Spleen (tissue), 7 donors: ENCODE results near the gene LPCAT1.

Experiments
- POLR2A ChIP-seq, 3 donors: fragments of 450-650 bp; IDR thresholded peaks; one replicate each; pipeline ENCODE4 v1.5.1; 2017; ENCODE audit warnings: antibody characterized with exemption in 3 of 3, mild to moderate bottlenecking in 1 of 3
- POLR2AphosphoS5 ChIP-seq, 3 donors: sonication (generic); formaldehyde crosslinking; IDR thresholded peaks; one replicate each; pipeline ENCODE4 v1.5.1; 2017; ENCODE audit warnings: antibody characterized with exemption in 3 of 3
- TF ChIP-seq, protein P1 (sequence below), 11 experiments: fragments of 200-600 bp in 7 of 11; fragments of 450-650 bp in 4 of 11; sonication (generic) in 4 of 11; IDR thresholded peaks in 8 of 11; conservative IDR thresholded peaks in 3 of 11; 1 replicate in 7 of 11; 2 replicates in 4 of 11; pipeline versions ENCODE4 v1.4.0 to v1.8.0; 2016 to 2021; ENCODE audit warnings: antibody characterized with exemption in 11 of 11, inconsistent platforms in 4 of 11, mild to moderate bottlenecking in 1 of 11
- donor health status: DM: no; HTN: no; CAD: no; lungs with moderate emphysema.
- donor health status: DM: no; HTN: no; CAD: no.
- donor health status: DM: no; HTN: no; CAD: no.

DNA sequence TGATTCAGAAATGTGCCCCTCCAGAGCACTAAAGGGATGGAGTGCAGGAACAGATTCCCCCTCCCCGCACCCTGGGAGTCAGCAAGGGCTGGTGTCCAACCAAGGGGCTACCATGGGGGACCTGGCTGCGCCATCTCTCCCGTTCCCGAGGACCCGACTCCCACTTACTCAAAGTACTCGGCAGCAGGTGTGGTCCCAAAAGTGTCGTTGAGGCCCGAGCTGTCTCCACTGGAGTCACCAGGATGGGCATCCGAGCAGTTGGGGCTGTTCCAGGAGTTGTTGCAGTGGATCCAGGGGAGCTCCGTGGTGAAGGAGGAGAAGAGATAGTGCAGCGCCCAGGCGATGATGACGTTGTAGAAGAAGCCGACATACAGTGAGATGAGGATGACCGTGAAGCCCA is 91.5 kb downstream of the LPCAT1 start:
- TF ChIP-seq, protein P1, sequence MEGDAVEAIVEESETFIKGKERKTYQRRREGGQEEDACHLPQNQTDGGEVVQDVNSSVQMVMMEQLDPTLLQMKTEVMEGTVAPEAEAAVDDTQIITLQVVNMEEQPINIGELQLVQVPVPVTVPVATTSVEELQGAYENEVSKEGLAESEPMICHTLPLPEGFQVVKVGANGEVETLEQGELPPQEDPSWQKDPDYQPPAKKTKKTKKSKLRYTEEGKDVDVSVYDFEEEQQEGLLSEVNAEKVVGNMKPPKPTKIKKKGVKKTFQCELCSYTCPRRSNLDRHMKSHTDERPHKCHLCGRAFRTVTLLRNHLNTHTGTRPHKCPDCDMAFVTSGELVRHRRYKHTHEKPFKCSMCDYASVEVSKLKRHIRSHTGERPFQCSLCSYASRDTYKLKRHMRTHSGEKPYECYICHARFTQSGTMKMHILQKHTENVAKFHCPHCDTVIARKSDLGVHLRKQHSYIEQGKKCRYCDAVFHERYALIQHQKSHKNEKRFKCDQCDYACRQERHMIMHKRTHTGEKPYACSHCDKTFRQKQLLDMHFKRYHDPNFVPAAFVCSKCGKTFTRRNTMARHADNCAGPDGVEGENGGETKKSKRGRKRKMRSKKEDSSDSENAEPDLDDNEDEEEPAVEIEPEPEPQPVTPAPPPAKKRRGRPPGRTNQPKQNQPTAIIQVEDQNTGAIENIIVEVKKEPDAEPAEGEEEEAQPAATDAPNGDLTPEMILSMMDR (IDR thresholded peaks at IDR 0.05 in 8 of 11, conservative IDR thresholded peaks at IDR 0.05 in 3 of 11): no peak
- TF ChIP-seq POLR2AphosphoS5 (IDR thresholded peaks at IDR 0.05) (no peak), POLR2A (IDR thresholded peaks at IDR 0.05) (no peak)
